HL-60 (cell line): ENCODE results near the gene VAV2.

ENCODE experiments used
- DNase-seq, 2 experiments: peaks; one replicate each; pipeline ENCODE4 v3.0.0-alpha.2; 2010 to 2020; ENCODE audit warnings: low read depth in 1 of 2, low spot score in 1 of 2
- H3K27ac ChIP-seq: fragments of 250-450 bp; sonication (Bioruptor Pico); replicated peaks from 2 replicates; pipeline ENCODE4 v1.5.1; 2020; ENCODE audit warnings: mild to moderate bottlenecking, moderate library complexity
- H3K27me3 ChIP-seq: fragments of 250-450 bp; sonication (Bioruptor Pico); 2 replicates; pipeline ENCODE4 v1.5.1; 2021; ENCODE audit warnings: mild to moderate bottlenecking, moderate library complexity; ENCODE audit not compliant: insufficient read depth, poor library complexity, severe bottlenecking
- H3K4me3 ChIP-seq: replicated peaks from 2 replicates; pipeline ENCODE4 v1.5.1; 2011; ENCODE audit warnings: mild to moderate bottlenecking, control low read depth, low read length; ENCODE audit not compliant: insufficient read depth
- GABPA ChIP-seq: IDR thresholded peaks from 2 replicates; pipeline ENCODE4 v1.6.1; 2012; ENCODE audit warnings: low read depth
- POLR2AphosphoS5 ChIP-seq: IDR thresholded peaks from 2 replicates; pipeline ENCODE4 v1.6.1; 2012; ENCODE audit warnings: low read depth
- SPI1 ChIP-seq: IDR thresholded peaks from 2 replicates; pipeline ENCODE4 v1.6.1; 2012; ENCODE audit warnings: low read depth, mild to moderate bottlenecking, borderline replicate concordance
- TF ChIP-seq, protein P1 (sequence below): IDR thresholded peaks from one replicate; pipeline ENCODE4 v1.5.1; 2011; ENCODE audit warnings: low read length, control low read depth, inconsistent platforms; ENCODE audit not compliant: insufficient read depth
- TF ChIP-seq, protein P2 (sequence below): IDR thresholded peaks from 2 replicates; pipeline ENCODE4 v1.6.1; 2012; ENCODE audit warnings: low read depth; ENCODE audit not compliant: insufficient replicate concordance

Gene VAV2

GRCh38 chr9:134036130-134036529 lies 44.0 kb upstream of the VAV2 start:
- TF ChIP-seq GABPA, result no peak
- TF ChIP-seq, protein P1, sequence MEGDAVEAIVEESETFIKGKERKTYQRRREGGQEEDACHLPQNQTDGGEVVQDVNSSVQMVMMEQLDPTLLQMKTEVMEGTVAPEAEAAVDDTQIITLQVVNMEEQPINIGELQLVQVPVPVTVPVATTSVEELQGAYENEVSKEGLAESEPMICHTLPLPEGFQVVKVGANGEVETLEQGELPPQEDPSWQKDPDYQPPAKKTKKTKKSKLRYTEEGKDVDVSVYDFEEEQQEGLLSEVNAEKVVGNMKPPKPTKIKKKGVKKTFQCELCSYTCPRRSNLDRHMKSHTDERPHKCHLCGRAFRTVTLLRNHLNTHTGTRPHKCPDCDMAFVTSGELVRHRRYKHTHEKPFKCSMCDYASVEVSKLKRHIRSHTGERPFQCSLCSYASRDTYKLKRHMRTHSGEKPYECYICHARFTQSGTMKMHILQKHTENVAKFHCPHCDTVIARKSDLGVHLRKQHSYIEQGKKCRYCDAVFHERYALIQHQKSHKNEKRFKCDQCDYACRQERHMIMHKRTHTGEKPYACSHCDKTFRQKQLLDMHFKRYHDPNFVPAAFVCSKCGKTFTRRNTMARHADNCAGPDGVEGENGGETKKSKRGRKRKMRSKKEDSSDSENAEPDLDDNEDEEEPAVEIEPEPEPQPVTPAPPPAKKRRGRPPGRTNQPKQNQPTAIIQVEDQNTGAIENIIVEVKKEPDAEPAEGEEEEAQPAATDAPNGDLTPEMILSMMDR, result no peak
- no peak for TF ChIP-seq POLR2AphosphoS5
- TF ChIP-seq, protein P2, sequence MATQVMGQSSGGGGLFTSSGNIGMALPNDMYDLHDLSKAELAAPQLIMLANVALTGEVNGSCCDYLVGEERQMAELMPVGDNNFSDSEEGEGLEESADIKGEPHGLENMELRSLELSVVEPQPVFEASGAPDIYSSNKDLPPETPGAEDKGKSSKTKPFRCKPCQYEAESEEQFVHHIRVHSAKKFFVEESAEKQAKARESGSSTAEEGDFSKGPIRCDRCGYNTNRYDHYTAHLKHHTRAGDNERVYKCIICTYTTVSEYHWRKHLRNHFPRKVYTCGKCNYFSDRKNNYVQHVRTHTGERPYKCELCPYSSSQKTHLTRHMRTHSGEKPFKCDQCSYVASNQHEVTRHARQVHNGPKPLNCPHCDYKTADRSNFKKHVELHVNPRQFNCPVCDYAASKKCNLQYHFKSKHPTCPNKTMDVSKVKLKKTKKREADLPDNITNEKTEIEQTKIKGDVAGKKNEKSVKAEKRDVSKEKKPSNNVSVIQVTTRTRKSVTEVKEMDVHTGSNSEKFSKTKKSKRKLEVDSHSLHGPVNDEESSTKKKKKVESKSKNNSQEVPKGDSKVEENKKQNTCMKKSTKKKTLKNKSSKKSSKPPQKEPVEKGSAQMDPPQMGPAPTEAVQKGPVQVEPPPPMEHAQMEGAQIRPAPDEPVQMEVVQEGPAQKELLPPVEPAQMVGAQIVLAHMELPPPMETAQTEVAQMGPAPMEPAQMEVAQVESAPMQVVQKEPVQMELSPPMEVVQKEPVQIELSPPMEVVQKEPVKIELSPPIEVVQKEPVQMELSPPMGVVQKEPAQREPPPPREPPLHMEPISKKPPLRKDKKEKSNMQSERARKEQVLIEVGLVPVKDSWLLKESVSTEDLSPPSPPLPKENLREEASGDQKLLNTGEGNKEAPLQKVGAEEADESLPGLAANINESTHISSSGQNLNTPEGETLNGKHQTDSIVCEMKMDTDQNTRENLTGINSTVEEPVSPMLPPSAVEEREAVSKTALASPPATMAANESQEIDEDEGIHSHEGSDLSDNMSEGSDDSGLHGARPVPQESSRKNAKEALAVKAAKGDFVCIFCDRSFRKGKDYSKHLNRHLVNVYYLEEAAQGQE, result no peak
- no peak for TF ChIP-seq SPI1
- Histone ChIP-seq H3K27ac (no peak overlapping the region), H3K27me3 (no peaks in the 10 kb centered on the region), H3K4me3 (no peak overlapping the region)
- DNase-seq, result no peak

DNA sequence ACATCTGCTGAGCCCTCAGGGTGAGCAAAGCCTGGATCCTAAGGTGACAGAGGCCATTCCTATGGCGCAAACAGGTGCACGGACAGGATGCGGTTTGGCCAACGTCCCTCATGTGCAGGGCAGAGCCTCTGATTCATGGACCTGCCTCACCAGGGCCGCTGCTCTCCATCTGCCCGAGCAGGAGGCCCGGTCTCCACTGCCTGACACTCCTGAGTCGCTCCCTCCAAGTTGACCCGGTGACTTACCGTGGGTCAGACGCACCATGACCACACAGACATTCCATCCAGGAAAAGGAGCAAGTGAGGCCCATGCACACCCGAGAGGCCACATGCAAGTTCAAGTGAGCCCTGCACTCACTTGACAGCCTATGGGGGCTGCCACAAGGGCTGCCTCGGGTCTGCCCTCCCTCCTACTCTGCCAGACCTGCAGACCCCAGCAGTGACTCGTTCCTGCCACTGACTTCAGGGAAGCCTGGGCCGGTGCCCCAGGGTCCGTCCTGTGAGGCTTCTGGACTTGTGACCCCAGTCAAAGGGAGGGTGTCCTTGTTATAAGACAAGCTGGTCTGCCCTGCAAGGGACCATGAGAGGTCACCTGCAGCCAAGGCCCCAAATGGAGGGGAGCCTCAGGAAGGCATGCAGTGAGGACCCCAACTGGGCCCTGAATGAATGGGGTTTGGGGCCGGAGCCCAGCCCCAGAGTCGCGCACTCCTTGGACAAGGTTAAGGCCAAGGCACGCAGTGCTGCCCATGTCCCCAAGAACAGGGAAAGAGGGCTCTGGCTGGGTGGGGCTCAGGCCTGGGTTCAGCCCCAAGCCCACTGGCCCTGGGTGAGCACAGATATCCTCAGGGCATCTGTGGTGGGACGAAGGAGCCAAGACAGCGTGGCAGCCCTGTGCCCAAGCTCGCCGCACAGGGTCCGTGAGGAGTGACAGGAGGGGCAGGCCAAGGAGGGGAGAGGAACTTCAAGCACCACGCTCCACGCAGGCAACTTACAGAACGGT lies 43.2 kb upstream of the VAV2 start:
- H3K4me3 ChIP-seq, result no peak overlapping the region
- no peaks in the 10 kb centered on the region for H3K27me3 ChIP-seq
- TF ChIP-seq SPI1 (no peak), GABPA (no peak), POLR2AphosphoS5 (no peak)
- TF ChIP-seq, protein P1, result no peak
- TF ChIP-seq, protein P2, result no peak
- H3K27ac ChIP-seq, result no peak overlapping the region
- DNase-seq, result no peak

DNA sequence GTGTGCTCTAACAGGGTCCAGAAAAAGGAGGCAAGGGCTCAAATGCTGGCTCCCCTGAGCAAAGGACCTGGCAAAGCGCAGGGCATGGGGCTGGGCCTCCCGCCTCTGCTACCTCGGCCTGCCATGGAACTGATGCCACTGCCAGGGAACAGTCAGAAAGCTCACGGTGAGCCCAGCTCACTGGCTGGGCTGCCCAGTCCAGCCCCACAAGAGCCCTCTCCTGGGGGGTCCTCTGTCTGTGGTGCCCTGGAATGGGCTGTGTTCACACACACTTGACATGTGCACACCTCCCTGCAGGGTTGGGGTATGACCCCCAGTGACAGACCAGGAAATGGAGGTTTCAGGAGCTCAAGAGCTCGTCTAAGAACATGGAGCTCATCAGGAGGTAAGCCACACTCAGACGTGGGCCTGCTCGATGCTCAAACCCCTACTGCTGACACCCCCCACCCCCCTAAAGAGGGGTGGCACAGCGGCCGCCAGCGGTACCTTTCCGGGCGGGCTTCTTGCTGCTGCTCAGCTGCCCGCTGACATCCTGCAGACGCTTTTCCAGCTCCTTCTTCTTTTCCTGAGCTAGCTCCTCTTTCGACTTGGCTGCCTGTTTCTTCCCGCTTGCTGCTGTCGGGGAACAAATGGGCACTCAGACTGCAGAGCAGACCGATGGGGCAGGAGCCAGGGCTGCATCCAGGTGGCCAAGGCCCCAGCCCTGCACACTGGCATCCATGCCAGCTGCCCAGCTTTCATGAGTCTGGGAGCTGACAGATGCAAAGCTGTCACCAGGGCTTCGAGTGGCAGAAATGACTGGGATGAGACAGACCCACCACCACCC lies 42.3 kb upstream of the VAV2 start:
- no peak for DNase-seq
- Histone ChIP-seq H3K27me3 (no peaks in the 10 kb centered on the region), H3K4me3 (no peak overlapping the region), H3K27ac (no peak overlapping the region)
- no peak for TF ChIP-seq GABPA
- no peak for TF ChIP-seq POLR2AphosphoS5
- TF ChIP-seq, protein P2, result no peak
- TF ChIP-seq, protein P1, result no peak
- no peak for TF ChIP-seq SPI1
